ENCODE results near the gene PGGHG. TPM values are rescaled to one million over a fixed set of nuclear protein-coding genes. Genes with fewer than 3 reads are reported as not detected.

PGGHG gene
- polyA plus RNA-seq, 2 donors, result 10.3 to 38.9 TPM

DNA sequence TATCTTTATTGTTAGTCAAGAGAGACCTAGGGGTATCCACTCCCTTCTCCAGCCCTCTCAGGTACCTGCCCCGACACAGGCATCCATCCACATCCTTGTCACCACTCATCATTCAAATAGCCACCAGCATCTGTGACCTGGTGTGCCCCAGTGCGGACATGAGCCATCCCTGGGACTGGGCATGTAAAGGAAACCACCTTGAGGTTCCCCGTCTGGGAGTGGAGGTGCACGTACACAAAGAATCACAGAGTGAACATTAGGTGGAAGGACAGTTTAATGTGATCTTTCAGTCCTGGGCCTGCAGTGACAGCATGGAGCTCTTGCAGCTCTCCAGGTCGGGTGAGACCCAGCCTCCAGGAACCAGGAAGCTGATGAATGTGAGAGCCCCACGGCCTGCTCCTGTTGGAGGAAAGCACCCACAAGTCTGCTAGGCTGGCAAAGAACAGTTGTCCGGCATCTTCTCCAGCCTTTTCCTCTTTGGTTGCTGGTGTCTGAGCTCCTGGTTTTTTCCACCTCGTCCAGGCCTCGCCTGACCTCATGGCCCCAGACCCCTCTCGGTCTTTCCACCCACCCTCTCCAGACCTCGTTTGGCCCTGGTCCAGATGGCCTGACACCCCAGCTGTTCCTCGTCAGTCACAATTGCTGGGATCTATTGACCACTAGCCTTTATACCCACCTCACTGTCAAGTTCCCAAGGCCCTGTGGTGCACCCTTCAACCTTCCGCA, 35.6 kb upstream of the PGGHG start:
- WGBS, 2 donors, result 73 to 76% methylated on average over 13 of the region's 13 CpGs
- Histone ChIP-seq H3K36me3 (ENCODE audit: control insufficient read depth in 2 of 2, insufficient read depth in 2 of 2, low read length in 1 of 2) (peaks cover 15 to 27% of the 10 kb centered on the region in 2 donors), H3K9me3 (ENCODE audit: control insufficient read depth in 2 of 2, insufficient read depth in 1 of 2, low read depth in 1 of 2, low read length in 1 of 2) (no peaks in the 10 kb centered on the region), H3K4me1 (ENCODE audit: control insufficient read depth in 2 of 2, insufficient read depth in 2 of 2, low read length in 1 of 2) (no peaks in the 10 kb centered on the region), H3K27me3 (ENCODE audit: control insufficient read depth in 1 of 2, insufficient read depth in 2 of 2, low read length in 2 of 2) (no peaks in the 10 kb centered on the region), H3K27ac (ENCODE audit: low read depth in 2 of 2, low read length in 1 of 2) (no peak overlapping the region), H3K4me3 (ENCODE audit: low read depth in 1 of 2, low read length in 2 of 2) (no peak overlapping the region)

DNA sequence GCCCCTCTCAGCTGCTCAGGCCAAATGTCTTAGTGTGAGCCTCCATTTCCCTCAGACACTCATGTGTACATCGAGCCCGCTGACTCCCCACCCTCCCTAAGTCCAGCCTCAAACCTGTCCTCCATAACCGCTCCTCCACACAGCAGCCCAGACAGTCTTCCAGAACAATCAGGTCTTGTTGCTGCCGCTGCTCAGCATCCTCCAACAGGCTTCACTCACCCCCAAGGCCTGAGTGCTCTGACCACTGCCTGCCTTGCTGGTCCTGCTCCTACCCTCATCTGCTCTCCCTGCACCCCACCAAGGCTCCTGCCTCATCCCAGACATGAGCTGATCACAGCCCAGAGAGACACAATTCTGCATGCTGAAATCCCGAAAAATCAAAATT, 35.0 kb upstream of the PGGHG start:
- H3K36me3 ChIP-seq (ENCODE audit: control insufficient read depth in 2 of 2, insufficient read depth in 2 of 2, low read length in 1 of 2), result peaks cover 11 to 23% of the 10 kb centered on the region in 2 donors
- H3K9me3 ChIP-seq (ENCODE audit: control insufficient read depth in 2 of 2, insufficient read depth in 1 of 2, low read depth in 1 of 2, low read length in 1 of 2), result no peaks in the 10 kb centered on the region
- 83 to 88% methylated on average over 5 of the region's 5 CpGs for WGBS, 2 donors
- H3K27ac ChIP-seq (ENCODE audit: low read depth in 2 of 2, low read length in 1 of 2), result no peak overlapping the region
- H3K4me3 ChIP-seq (ENCODE audit: low read depth in 1 of 2, low read length in 2 of 2), result no peak overlapping the region
- H3K27me3 ChIP-seq (ENCODE audit: control insufficient read depth in 1 of 2, insufficient read depth in 2 of 2, low read length in 2 of 2), result no peaks in the 10 kb centered on the region
- H3K4me1 ChIP-seq (ENCODE audit: control insufficient read depth in 2 of 2, insufficient read depth in 2 of 2, low read length in 1 of 2), result no peaks in the 10 kb centered on the region

DNA sequence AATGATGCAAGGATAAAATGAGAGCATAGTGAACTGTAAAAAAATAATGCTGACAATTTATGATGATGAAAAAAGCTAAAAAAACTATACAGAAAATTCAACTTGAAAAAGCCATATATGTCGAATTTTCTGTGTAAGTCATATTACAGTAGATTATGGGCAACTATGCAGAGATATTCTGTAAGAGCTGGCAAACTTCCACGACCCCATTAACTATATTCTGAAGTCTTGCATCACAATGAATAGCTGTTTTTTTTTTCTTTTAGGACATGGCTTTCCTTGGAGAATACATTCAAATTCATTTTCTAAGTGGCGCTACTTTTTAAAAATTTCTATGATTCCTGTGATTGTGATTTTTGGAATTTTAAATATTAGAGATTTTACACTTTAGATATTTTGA, 33.8 kb upstream of the PGGHG start:
- no peaks in the 10 kb centered on the region for H3K9me3 ChIP-seq (ENCODE audit: control insufficient read depth in 2 of 2, insufficient read depth in 1 of 2, low read depth in 1 of 2, low read length in 1 of 2)
- no peaks in the 10 kb centered on the region for H3K4me1 ChIP-seq (ENCODE audit: control insufficient read depth in 2 of 2, insufficient read depth in 2 of 2, low read length in 1 of 2)
- no peaks in the 10 kb centered on the region for H3K27me3 ChIP-seq (ENCODE audit: control insufficient read depth in 1 of 2, insufficient read depth in 2 of 2, low read length in 2 of 2)
- no peak overlapping the region for H3K27ac ChIP-seq (ENCODE audit: low read depth in 2 of 2, low read length in 1 of 2)
- 57 to 66% methylated on average over 3 of the region's 3 CpGs for WGBS, 2 donors
- no peak overlapping the region for H3K4me3 ChIP-seq (ENCODE audit: low read depth in 1 of 2, low read length in 2 of 2)
- peaks cover 9 to 19% of the 10 kb centered on the region in 2 donors for H3K36me3 ChIP-seq (ENCODE audit: control insufficient read depth in 2 of 2, insufficient read depth in 2 of 2, low read length in 1 of 2)

DNA sequence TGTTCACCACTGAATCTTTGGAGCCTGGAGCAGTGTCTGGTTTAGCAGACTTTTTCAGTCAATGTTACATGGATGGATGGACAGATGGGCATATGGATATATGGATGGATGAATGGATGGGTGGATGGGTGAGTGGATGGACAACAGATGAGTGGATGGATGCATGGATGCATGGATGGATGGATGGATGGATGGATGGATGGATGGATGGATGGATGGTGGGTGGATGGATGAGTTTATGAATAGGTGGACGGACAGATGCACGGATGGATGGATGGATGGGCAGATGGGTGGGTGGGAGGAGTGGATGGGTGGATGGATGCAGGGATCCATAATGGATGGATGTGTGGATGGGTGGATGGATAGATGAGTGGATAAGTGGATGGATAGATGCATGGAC, 33.1 kb upstream of the PGGHG start:
- H3K9me3 ChIP-seq (ENCODE audit: control insufficient read depth in 2 of 2, insufficient read depth in 1 of 2, low read depth in 1 of 2, low read length in 1 of 2), result no peaks in the 10 kb centered on the region
- H3K36me3 ChIP-seq (ENCODE audit: control insufficient read depth in 2 of 2, insufficient read depth in 2 of 2, low read length in 1 of 2), result peaks cover 8 to 19% of the 10 kb centered on the region in 2 donors
- WGBS, 2 donors, result 98 to 100% methylated on average over 2 of the region's 2 CpGs
- no peak overlapping the region for H3K27ac ChIP-seq (ENCODE audit: low read depth in 2 of 2, low read length in 1 of 2)
- H3K27me3 ChIP-seq (ENCODE audit: control insufficient read depth in 1 of 2, insufficient read depth in 2 of 2, low read length in 2 of 2), result no peaks in the 10 kb centered on the region
- no peak overlapping the region for H3K4me3 ChIP-seq (ENCODE audit: low read depth in 1 of 2, low read length in 2 of 2)
- no peaks in the 10 kb centered on the region for H3K4me1 ChIP-seq (ENCODE audit: control insufficient read depth in 2 of 2, insufficient read depth in 2 of 2, low read length in 1 of 2)

DNA sequence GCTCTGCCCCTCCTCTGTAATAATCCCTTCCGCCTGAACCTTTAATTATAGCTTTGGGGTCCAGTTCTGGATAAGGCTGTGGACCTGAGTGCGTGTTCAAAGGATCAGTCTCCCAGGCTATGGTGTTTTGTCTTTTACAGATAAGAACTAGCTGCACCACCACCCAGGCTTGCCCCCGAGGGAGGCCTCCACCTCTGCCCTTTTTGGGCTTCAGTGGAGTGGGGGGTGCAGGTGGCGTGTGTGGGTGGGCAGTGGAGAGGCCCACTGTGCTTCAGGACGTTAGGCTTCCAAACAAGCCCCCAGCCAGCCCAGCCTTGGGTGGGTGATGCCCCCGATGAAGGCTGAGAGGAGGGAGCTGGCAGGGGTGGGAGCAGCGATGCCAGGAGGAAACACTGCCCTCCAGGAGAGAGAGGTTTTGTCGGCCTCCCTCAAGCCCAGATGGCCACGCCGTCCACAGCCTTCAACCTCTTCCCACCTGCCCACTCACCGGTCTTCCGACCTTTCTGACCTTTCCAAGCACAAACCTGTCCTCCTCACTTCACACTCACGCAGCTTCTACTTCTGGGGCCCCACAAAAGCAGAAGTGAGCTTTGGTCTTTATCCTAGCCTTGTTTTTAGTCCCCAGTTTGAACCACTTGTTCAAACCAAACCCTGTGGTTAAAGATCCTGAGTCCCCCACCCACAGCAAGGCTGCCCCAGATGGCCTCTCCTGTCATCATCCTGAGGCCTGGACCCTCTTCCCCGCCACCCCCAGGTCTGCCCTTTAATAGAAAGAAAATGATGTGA, 31.8 kb upstream of the PGGHG start:
- no peaks in the 10 kb centered on the region for H3K4me1 ChIP-seq (ENCODE audit: control insufficient read depth in 2 of 2, insufficient read depth in 2 of 2, low read length in 1 of 2)
- WGBS, 2 donors, result 79 to 82% methylated on average over 14 of the region's 14 CpGs
- H3K27ac ChIP-seq (ENCODE audit: low read depth in 2 of 2, low read length in 1 of 2), result no peak overlapping the region
- peaks cover 0 to under 1% of the 10 kb centered on the region in 2 donors for H3K9me3 ChIP-seq (ENCODE audit: control insufficient read depth in 2 of 2, insufficient read depth in 1 of 2, low read depth in 1 of 2, low read length in 1 of 2)
- peaks cover 2 to 11% of the 10 kb centered on the region in 2 donors for H3K36me3 ChIP-seq (ENCODE audit: control insufficient read depth in 2 of 2, insufficient read depth in 2 of 2, low read length in 1 of 2)
- H3K4me3 ChIP-seq (ENCODE audit: low read depth in 1 of 2, low read length in 2 of 2), result no peak overlapping the region
- H3K27me3 ChIP-seq (ENCODE audit: control insufficient read depth in 1 of 2, insufficient read depth in 2 of 2, low read length in 2 of 2), result no peaks in the 10 kb centered on the region

DNA sequence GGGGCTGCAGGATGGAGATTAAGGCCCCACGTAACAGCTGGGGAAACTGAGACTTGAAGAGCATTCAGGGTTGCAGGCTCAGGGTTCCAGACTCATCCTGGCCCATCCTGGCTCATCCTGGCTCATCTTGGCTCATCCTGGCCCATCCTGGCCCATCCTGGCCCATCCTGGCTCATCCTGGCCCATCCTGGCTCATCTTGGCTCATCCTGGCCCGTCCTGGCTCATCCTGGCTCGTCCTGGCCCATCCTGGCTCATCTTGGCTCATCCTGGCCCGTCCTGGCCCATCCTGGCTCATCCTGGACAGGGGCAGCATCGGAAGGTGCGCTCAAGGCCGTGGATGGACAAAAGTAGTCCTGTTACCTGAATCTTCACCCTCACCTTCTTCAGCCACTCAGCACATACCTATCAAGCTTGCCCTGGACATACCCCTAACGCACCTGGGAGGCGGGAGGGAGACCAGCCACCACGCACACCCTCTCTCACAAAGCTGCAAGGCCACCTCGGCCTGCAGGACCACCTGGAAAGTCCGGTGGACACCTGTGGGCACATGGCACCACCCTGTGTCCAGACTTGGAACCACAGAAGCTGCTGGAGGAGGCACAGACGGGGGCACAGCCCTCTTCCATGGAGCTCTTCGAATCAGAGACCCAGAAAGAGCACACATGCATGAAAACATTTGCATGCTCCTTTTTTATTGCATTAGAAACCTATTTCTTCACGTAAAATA, 31.0 kb upstream of the PGGHG start:
- peaks cover 0 to 4% of the 10 kb centered on the region in 2 donors for H3K36me3 ChIP-seq (ENCODE audit: control insufficient read depth in 2 of 2, insufficient read depth in 2 of 2, low read length in 1 of 2)
- peaks cover 0 to 2% of the 10 kb centered on the region in 2 donors for H3K9me3 ChIP-seq (ENCODE audit: control insufficient read depth in 2 of 2, insufficient read depth in 1 of 2, low read depth in 1 of 2, low read length in 1 of 2)
- 77 to 80% methylated on average over 15 of the region's 15 CpGs for WGBS, 2 donors
- no peaks in the 10 kb centered on the region for H3K4me1 ChIP-seq (ENCODE audit: control insufficient read depth in 2 of 2, insufficient read depth in 2 of 2, low read length in 1 of 2)
- no peak overlapping the region for H3K4me3 ChIP-seq (ENCODE audit: low read depth in 1 of 2, low read length in 2 of 2)
- H3K27ac ChIP-seq (ENCODE audit: low read depth in 2 of 2, low read length in 1 of 2), result no peak overlapping the region
- no peaks in the 10 kb centered on the region for H3K27me3 ChIP-seq (ENCODE audit: control insufficient read depth in 1 of 2, insufficient read depth in 2 of 2, low read length in 2 of 2)

DNA sequence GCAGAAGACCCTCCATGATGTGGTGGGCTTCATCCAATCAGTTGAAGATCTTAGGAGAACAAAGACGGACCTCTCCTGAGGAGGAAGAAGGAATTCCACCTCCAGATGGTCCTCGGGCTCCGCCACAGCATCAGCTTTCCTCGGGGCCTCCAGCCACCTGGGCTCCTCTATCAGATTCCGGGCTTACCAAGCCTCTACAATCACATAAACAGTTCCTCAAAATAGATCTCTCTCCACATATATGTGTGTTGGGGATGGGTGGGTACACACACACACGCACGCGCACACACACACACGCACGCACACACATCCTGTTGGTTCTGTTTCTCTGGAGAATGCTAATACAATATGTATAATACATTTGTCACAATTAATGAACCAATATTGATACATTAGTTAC, 29.5 kb upstream of the PGGHG start:
- no peaks in the 10 kb centered on the region for H3K27me3 ChIP-seq (ENCODE audit: control insufficient read depth in 1 of 2, insufficient read depth in 2 of 2, low read length in 2 of 2)
- peaks cover 0 to 2% of the 10 kb centered on the region in 2 donors for H3K9me3 ChIP-seq (ENCODE audit: control insufficient read depth in 2 of 2, insufficient read depth in 1 of 2, low read depth in 1 of 2, low read length in 1 of 2)
- 75 to 82% methylated on average over 10 of the region's 10 CpGs for WGBS, 2 donors
- H3K27ac ChIP-seq (ENCODE audit: low read depth in 2 of 2, low read length in 1 of 2), result no peak overlapping the region
- H3K4me1 ChIP-seq (ENCODE audit: control insufficient read depth in 2 of 2, insufficient read depth in 2 of 2, low read length in 1 of 2), result no peaks in the 10 kb centered on the region
- H3K36me3 ChIP-seq (ENCODE audit: control insufficient read depth in 2 of 2, insufficient read depth in 2 of 2, low read length in 1 of 2), result no peaks in the 10 kb centered on the region
- no peak overlapping the region for H3K4me3 ChIP-seq (ENCODE audit: low read depth in 1 of 2, low read length in 2 of 2)

DNA sequence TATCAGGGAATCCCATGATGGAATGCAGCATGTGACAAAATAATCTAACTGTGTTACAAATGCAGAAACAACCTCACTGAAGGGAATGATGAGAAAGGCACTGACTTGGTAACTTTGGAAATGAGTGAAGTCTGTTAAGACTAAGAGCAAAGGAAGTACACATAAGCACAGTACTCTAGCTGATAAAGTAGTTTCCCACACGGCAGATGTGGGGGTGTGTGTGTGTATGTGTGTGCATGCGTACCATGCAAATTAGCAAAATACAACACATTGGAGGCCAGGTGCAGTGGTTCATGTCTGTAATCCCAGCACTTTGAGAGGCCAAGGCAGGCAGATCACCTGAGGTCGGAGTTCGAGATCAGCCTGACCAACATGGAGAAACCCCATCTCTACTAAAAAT, 27.3 kb upstream of the PGGHG start:
- H3K4me3 ChIP-seq (ENCODE audit: low read depth in 1 of 2, low read length in 2 of 2), result no peak overlapping the region
- H3K9me3 ChIP-seq (ENCODE audit: control insufficient read depth in 2 of 2, insufficient read depth in 1 of 2, low read depth in 1 of 2, low read length in 1 of 2), result peaks cover 0 to 2% of the 10 kb centered on the region in 2 donors
- no peak overlapping the region for H3K27ac ChIP-seq (ENCODE audit: low read depth in 2 of 2, low read length in 1 of 2)
- WGBS, 2 donors, result 89 to 91% methylated on average over 4 of the region's 4 CpGs
- H3K27me3 ChIP-seq (ENCODE audit: control insufficient read depth in 1 of 2, insufficient read depth in 2 of 2, low read length in 2 of 2), result no peaks in the 10 kb centered on the region
- no peaks in the 10 kb centered on the region for H3K4me1 ChIP-seq (ENCODE audit: control insufficient read depth in 2 of 2, insufficient read depth in 2 of 2, low read length in 1 of 2)
- H3K36me3 ChIP-seq (ENCODE audit: control insufficient read depth in 2 of 2, insufficient read depth in 2 of 2, low read length in 1 of 2), result no peaks in the 10 kb centered on the region

DNA sequence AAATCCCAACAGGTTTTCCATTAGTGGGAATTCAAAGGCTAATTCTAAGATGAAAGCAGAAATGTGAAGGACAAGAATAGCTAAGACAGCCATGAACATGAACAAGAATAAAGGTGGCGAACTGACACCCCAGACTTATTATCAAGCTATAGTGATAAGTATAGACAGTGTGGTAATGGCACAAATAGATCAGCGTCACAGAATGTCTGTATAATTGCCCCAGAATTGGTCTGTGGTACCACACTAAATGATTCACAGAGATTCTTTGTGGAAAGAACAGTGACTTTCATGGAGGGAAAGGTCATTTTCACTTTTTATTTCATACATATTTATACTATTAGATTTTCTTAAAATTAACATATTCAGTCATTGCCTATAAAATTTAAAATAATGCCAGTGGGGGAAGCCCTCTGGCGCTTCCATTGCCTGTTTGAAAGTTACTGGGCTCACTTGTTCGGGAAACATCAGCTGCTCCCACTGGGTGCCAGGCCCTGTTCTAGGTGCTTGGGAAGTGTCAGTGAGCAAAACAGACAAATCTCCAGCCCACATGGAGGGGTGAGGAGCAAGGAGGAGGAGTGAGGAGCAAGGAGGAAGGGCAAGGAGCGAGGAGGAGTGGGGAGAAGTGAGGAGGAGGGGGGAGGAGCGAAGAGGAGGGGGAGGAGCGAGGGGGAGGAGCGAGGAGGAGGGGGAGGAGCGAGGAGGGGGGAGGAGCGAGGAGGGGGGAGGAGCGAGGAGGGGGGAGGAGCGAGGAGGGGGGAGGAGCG, 22.1 kb upstream of the PGGHG start:
- Histone ChIP-seq H3K4me1 (ENCODE audit: control insufficient read depth in 2 of 2, insufficient read depth in 2 of 2, low read length in 1 of 2) (peaks cover 0 to 6% of the 10 kb centered on the region in 2 donors), H3K27me3 (ENCODE audit: control insufficient read depth in 1 of 2, insufficient read depth in 2 of 2, low read length in 2 of 2) (no peaks in the 10 kb centered on the region), H3K4me3 (ENCODE audit: low read depth in 1 of 2, low read length in 2 of 2) (no peak overlapping the region), H3K27ac (ENCODE audit: low read depth in 2 of 2, low read length in 1 of 2) (peak overlapping the region in 1 of 2 donors; percentile 24), H3K36me3 (ENCODE audit: control insufficient read depth in 2 of 2, insufficient read depth in 2 of 2, low read length in 1 of 2) (no peaks in the 10 kb centered on the region), H3K9me3 (ENCODE audit: control insufficient read depth in 2 of 2, insufficient read depth in 1 of 2, low read depth in 1 of 2, low read length in 1 of 2) (peaks cover 0 to 2% of the 10 kb centered on the region in 2 donors)
- WGBS, 2 donors, result 81% methylated on average over 4 to 5 of the region's 13 CpGs

All from esophagus (tissue), 2 donors.